RWPE1 (cell line): ENCODE results near the gene CD36.

Experiments used
- CTCF ChIA-PET: fragments of 350-600 bp; sonication (Branson Sonifier 250); formaldehyde crosslinking; extraction: SDS; loops from one replicate; lab custom pipeline; 2021; lab: Yijun Ruan, JAX
- POLR2A ChIA-PET: fragments of 400-600 bp; formaldehyde crosslinking; extraction: SDS; loops from one replicate; lab custom pipeline; 2020; ENCODE audit warnings: antibody characterized with exemption; ENCODE audit not compliant: low non-redundant PET; lab: Yijun Ruan, JAX
- DNase-seq: peaks from one replicate; pipeline ENCODE4 v3.0.0; 2012; ENCODE audit warnings: low spot score
- H3K27ac ChIP-seq: fragments of 450-650 bp; 2 replicates; pipeline ENCODE4 v1.5.1; 2017
- CTCF ChIP-seq: fragments of 450-650 bp; conservative IDR thresholded peaks from 2 replicates; pipeline ENCODE4 v1.5.1; 2017; ENCODE audit warnings: low read depth, mild to moderate bottlenecking

CD36 gene

GRCh38 chr7:80635998-80636397 is 2.4 kb upstream of the CD36 start:
- H3K27ac ChIP-seq: no peak overlapping the region
- ChIA-PET POLR2A (no interaction called here), CTCF (interaction anchor here (0.7 kb wide), 1 partner anchor 313 kb away, joined by 3 read pairs; no protein-coding TSS in a partner anchor)
- no peak for TF ChIP-seq CTCF
- DNase-seq: no peak

DNA sequence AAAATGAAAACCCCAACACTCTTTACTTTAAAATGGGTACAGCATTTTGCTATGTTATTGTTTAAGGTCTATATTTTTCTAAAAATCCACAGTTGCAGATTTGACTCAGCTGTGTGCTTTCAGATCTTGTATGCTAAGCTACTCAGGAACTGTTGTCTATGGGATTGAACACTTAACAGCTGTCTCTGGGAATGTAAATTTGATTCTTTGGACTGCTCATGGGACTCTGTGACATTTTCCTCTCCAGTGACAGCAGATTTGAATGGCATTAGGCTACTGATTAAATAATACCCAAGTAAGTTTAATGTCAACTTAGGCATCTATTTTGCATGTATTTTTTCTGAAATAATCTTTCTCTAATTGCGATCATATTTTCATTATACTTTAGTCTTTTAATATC is 1.7 kb upstream of the CD36 start:
- no peak for TF ChIP-seq CTCF
- POLR2A ChIA-PET: no interaction called here
- no peak for DNase-seq
- no peak overlapping the region for H3K27ac ChIP-seq
- CTCF ChIA-PET: no interaction called here

- no peak overlapping the region for H3K27ac ChIP-seq
- TF ChIP-seq CTCF: no peak
- POLR2A ChIA-PET: no interaction called here
- CTCF ChIA-PET: interaction anchor here (0.7 kb wide), 1 partner anchor 90 kb away, joined by 3 read pairs; no protein-coding TSS in a partner anchor
- no peak for DNase-seq
Observed at GRCh38 chr7:80637454-80637853, 988 bp upstream of the CD36 start.

GRCh38 chr7:80639011-80639410 is 569 bp downstream of the CD36 start:
- TF ChIP-seq CTCF: no peak
- DNase-seq: no peak
- ChIA-PET POLR2A (no interaction called here), CTCF (no interaction called here)
- no peak overlapping the region for H3K27ac ChIP-seq

DNA sequence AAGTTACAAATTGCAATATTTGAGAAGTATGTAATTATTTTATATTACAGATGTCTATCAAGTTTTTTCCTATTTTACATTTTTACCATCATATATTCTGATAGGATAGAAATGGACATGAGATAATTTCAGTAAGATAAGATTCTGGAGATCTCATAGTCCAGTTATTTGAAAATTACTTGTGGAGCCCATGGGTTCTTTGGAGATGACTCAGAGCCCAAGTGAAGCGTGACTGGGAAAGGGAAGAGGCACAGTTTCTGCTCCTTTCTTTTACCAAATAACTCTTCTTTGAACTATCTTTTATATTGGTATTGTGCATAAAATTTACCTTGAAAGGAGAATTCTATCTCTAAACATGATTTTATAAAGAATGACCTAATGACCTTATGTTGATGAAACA is 2.4 kb downstream of the CD36 start:
- TF ChIP-seq CTCF: no peak
- H3K27ac ChIP-seq: no peak overlapping the region
- DNase-seq: no peak
- POLR2A ChIA-PET: no interaction called here
- CTCF ChIA-PET: no interaction called here

DNA sequence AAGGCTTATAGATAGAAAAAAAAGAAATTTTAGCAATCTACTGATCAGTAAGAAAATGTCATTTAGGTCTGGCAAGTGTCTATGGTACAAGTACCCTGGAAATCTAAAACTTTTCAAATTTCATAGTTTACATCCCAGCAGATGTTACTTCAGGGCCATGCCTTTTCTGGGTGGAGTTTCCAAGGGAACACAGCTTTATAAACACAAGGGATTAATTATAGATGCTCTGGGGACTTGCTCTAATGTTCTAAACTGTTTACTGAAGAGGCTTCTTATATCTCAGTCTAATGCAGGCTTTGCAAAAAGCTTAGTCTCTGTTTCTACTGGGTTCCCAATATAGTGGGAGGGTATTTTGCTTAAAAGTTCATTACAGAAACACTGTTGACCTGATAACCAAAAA is 3.1 kb downstream of the CD36 start:
- H3K27ac ChIP-seq: no peak overlapping the region
- CTCF ChIA-PET: interaction anchor here (0.7 kb wide), 1 partner anchor 1461 kb away, joined by 3 read pairs; no protein-coding TSS in a partner anchor
- no peak for TF ChIP-seq CTCF
- DNase-seq: no peak
- POLR2A ChIA-PET: no interaction called here
